GM19455 (cell line): ENCODE data around the gene CDC42SE1.
A peak's percentile ranks its signal among the peaks of the same experiment; 100 is the strongest.
"Not testable (repeated sequence)": the region's sequence is repeated elsewhere in the genome, so short reads cannot be mapped to it uniquely, and the experiment has no call there.

Source experiments
- ATAC-seq: cut with Tn5 transposase; IDR thresholded peaks from one replicate; pipeline ENCODE4 v1.9.1; 2021; ENCODE audit not compliant: unreplicated experiment

Gene CDC42SE1, protein sequence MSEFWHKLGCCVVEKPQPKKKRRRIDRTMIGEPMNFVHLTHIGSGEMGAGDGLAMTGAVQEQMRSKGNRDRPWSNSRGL

DNA sequence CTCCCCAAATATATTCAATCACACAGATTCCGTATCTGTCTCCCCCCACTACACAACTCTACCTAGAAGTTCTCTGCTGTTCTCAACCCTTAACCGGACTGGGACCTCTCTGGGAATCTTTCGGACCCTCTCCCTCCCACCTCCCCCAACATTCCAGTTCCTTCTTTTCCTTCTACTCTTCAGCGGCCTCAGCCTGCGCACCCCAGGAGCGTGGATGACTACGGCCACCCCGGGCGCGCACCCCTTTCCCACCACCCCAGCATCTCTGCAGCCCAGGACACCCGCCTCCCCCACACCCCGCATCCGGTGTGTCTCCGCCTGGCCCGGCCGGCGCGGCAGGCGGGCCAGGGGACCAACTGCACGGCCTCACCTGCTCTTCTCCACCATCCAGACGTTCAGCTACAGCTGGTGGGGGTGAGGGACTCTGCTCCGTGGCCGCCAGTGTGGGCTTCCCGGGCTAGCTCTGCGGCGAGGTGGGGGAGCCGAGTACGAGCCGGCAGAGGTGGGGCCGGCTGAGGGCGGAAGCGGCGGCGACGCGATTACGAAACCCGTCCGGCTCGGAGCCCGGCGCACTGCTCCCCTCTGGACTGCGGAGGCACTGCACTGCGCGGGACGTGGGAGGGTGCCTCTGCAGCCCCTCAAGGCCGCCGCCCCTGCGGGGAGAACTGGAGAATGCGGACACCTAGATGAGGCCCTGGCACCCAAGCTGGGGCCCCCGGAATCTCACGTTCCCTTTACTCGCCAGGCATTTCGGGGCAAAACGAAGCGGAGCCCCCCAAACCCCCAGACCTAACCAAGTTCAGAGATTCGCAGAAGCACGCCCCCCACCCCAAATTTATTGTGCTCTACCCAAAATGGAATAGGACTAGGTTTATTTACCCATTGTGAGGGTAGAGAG lies at the start of gene CDC42SE1:
CDC42SE1 (minus strand) TSS at position 514 of the 898 bp plus-strand sequence. CDS start 3,892 bp downstream, outside the sequence.
- ATAC-seq = peak; percentile 86

DNA sequence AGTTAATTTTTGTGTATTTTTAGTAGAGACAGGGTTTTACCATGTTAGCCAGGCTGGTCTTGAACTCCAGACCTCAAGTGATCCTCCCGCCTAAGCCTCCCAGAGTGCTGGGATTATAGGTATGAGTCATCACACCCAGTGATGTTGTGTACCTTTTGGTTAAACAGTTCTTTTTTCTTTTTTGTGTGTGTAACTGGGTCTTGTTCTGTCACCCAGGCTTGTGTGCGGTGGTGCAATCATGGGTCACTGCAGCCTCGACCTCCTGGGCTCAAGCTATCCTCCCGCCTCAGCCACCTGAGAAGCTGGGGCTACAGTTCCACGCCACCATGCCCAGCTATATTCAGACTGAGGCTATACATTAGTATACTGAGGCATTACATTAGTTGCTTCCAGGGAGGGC lies 48.9 kb upstream of the CDC42SE1 start:
- no peak for ATAC-seq

DNA sequence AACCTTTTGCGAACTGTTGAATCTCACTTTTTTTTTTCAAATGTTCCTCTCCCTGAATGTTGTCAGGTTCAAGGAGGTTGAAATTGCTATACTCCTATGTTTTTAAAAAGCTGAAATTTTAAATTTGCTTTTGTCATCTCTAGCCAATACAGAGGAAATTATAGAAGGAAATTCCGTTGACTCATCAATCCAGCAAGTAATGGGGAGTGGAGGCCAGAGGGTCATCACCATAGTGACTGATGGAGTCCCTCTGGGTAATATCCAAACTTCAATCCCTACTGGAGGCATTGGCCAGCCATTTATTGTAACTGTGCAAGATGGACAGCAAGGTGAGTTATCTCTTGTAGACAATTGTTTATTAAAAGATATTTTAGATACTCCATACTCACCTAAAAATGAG lies 47.5 kb upstream of the CDC42SE1 start:
- ATAC-seq = no peak

DNA sequence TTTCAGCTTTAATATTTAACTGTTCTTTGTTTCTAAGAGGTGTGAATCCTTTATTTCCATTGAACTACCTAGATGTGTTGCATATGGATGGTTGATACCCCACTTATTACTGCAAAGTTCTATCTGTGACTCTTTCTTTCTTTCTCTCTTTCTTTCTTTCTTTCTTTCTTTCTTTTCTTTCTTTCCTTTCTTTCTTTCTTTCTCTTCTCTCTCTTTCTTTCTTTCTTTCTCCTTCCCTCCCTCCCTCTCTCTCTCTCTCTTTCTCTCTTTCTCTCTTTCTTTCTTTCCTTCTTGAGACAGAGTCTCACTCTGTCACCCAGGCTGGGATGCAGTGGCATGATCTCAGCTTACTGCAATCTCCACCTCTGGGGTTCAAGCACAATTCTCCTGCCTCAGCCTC lies 45.2 kb upstream of the CDC42SE1 start:
- ATAC-seq = no peak

DNA sequence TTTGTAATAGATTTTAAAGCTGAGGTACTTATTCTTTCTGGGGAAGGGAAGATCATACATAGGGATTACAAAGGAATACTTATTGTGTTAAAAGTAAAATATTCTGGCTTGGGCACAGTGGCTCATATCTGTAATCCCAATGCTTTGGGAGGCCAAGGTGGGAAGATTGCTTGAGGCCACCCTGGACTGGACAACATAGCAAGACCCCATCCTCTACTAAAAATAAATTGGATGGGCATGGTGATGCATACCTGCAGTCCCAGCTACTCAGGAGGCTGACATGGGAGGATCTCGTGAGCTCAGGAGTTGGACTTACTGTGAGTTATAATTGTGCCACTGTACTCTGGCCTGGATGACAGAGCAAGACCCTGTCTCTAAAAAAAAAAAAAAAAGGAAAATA lies 38.7 kb upstream of the CDC42SE1 start:
- ATAC-seq = no peak

DNA sequence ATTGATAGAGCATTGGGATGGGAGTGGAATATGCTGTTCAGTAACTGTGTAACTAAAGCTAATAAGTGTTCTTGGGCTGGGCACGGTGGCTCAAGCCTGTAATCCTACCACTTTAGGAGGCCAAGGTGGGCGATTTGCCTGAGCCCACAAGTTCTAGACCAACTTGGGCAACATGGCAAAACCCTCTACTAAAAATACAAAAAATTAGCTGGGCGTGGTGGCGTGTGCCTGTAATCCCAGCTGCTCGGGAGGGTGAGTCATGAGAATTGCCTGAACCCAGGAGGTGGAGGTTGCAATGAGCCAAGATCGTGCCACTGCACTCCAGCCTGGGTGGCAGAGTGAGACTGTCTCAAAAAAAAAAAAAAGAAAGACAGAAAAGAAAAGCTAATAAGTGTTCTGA lies 38.0 kb upstream of the CDC42SE1 start:
- ATAC-seq = not testable (repeated sequence)

DNA sequence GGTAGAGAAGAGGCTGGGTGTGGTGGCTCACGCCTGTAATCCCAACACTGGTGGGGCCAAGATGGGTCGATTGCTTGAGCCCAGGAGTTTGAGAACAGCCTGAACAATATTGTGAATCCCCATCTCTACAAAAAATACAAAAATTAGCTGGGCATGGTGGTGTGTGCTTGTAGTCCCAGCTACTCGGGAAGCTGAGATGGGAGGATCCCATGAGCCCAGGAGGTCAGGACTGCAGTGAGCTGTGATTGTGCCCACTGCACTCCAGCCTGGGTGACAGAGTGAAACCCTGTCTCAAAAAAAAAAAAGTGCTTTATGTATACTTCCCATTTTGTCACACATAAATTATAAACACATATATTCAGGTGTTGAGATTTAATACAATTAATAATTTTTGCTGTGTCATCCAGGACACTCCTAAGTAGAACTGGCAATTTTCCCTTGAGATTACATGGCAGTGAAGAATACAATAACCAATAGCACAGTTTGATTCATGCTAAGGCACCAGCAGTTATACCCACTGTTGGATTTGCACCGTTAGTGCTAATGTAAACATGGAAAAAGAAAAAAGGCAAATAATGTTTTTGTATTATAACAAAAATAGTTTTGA lies 26.6 kb upstream of the CDC42SE1 start:
- no peak for ATAC-seq

DNA sequence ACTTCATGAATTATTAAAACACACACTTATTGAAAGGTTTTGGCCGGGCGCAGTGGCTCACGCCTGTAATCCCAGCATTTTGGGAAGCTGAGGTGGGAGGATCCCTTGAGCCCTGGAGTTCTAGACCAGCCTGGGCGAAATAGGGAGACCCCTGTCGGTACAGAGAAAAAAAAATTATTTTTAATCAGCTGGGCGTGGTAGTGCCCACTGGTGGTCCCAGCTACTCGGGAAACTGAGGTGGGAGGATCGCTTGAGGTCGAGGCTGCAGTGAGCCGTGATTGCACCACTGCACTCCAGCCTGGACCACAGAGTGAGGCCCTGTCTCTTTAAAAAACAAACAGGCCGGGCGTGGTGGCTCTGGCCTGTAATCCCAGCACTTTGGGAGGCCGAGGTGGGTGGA lies 12.8 kb upstream of the CDC42SE1 start:
- no peak for ATAC-seq

DNA sequence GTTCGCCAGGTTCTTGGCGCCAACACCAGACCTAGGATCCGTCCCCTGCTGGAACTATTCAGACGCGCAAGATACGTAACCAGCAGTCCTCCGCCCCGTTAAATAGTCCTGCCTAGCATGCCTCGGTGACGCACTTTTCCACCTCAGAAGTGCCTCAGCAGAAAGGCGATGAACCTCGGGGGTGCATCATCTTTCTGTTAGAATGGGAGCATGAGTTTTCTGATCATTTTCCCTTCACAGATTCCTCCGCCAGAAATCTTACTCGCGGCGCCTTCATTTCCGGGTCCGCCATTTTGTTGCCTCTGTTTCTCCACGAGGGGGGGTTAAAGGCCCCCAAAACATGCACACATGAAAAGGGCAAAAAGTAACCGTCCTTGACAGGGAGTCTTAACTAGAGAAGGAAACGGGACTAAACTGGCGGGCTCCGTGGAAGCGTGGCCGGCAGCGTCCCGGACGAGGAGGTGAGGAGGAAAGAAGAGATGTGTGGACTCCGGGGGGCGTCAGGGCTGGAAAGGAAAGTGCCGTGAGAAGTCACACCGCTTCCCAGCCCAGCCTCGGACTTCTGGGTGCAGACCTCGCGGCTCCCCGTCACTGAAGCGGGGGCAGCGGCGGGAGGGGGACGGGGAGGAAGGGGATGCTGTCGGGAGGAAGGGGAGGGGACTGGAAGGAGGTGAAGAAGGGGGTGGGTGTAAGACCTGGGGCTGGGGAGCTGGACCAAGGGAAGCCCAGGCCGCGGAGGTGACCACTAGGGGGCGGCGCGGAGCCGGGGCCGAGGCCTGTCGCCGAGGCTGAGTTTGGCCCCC lies 11.3 kb upstream of the CDC42SE1 start, which contains the start of gene GABPB2:
GABPB2 (plus strand) TSS at position 288 of the 803 bp plus-strand sequence. CDS start 17,429 bp downstream, outside the sequence.
- ATAC-seq = peak; percentile 65

DNA sequence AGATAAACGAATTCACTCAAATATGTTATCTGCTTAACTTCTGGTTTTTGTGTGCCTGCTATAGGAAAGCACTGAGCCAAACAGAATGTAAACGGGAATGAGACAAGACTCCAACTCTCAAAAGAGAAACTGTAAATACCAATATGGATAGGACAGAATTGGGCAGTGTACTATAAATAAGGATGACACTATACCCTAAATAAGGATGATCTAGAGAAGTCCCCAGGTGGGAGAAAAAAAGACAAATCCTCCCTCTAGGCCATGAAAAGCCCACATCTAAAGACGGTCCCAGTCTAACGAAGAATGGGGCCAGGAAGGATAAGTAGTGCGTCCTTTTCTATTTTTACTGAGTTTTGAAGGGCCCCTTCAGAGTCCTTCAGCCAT lies 9.7 kb upstream of the CDC42SE1 start:
- no peak for ATAC-seq

DNA sequence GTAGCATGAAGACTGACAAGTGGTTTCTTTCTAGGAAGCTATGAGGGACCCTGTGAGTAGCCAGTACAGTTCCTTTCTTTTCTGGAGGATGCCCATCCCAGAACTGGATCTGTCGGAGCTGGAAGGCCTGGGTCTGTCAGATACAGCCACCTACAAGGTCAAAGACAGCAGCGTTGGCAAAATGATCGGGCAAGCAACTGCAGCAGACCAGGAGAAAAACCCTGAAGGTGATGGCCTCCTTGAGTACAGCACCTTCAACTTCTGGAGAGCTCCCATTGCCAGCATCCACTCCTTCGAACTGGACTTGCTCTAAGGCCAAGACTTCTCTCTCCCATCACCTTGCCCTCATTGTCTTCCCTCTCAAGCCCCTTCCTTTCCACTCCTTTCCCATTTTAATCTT lies 7.8 kb upstream of the CDC42SE1 start:
- ATAC-seq = no peak

DNA sequence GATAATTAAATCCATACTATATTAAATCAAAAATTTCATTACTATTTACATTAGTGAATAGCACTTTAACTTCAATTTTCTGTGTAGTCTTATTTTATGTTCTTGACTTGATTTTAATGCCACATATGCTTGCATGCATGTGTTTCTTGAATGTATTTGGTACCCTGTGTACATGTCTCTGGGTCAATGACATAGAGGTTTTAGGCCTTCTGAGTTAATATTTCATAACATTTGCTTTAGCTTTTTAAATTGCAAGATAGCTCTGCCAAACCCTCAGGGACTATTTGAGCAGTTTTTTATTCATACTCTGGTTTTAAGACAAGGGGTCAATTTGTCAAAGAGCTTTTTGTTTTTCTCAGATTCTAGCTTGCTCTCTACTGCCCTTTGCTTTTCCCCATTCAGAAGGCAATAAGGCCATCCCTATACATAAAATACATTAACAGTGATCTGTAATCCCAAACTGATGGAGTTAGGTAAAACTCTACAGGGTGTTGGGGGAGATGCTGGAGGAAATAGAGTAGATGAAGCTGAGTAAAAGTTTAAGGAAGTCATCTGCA lies 5.7 kb upstream of the CDC42SE1 start:
- no peak for ATAC-seq

DNA sequence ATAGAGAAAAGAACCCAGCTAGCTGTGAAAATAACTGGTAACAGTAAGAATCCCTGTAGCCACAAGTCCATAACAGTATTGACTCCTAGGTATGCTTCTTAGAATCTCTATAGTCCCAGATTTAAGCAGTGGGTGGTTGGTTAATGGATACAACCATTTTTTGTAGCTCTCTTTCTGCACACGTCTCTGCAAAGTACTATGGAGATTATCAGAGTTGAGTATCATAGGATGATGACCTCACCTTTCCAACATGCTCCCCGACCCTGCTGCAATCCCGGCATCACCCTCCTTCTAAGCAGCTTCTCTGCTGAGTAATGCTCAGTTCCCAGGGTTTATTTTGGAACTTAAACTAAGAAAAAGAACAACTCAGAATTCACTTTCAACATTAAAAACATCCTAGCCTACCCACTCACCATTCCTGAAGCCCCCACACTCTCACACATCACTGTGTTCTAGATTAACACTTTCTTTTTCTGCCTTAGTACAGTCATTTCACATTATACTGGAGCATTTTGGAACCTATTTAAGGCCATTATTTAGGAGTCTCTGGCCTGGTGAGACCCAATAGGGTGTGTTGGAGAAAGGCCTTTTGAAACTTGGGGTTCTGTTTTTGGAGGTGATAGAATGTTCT lies 3.4 kb upstream of the CDC42SE1 start:
- no peak for ATAC-seq

DNA sequence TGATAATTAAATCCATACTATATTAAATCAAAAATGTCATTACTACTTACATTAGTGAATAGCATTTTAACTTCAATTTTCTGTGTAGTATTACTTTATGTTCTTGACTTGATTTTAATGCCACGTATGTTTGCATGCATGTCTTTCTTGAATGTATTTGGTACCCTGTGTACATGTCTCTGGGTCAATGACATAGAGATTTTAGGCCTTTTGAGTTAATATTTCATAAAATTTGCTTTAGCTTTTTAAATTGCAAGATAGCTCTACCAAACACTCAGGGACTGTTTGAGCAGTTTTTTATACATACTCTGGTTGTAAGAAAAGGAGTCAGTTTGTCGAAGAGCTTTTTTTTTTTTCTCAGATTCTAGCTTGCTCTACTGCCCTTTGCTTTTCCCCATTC lies 2.3 kb upstream of the CDC42SE1 start:
- no peak for ATAC-seq

DNA sequence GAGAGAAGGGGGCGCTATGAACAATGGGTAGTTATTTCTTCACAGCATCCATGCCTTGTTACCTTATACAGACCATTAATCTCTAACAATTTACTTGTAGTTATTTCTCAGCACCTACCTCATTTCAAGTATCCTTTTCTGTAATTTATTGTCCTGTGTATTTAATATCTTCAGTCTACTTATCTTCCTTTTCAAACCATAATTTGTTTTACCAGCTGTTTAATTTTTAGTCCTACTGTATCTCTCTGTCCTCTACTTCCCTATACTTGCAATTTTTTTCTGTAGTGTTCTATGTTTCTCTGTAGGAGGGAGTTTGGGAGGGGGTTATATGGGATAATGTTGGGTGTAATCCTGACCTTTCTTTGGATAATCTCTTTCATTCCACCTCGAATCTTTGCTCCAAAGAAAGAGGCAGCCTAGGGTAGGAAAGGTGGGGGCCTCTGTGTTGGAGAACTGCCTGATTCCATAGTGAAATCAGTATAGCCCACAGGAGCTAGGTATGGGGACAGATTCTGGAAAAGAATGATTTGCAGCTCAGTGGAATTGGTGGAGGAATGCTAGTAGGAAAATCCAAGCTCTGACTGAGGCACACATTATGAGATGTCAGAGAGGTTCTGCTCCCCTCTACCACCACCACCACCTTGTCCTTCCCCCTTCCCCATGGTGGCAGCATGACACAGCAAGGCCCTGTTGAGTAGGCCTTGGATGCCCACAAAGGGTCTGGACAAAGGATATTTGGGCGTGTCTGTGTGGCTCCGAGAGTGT lies 1.4 kb upstream of the CDC42SE1 start:
- ATAC-seq = no peak

DNA sequence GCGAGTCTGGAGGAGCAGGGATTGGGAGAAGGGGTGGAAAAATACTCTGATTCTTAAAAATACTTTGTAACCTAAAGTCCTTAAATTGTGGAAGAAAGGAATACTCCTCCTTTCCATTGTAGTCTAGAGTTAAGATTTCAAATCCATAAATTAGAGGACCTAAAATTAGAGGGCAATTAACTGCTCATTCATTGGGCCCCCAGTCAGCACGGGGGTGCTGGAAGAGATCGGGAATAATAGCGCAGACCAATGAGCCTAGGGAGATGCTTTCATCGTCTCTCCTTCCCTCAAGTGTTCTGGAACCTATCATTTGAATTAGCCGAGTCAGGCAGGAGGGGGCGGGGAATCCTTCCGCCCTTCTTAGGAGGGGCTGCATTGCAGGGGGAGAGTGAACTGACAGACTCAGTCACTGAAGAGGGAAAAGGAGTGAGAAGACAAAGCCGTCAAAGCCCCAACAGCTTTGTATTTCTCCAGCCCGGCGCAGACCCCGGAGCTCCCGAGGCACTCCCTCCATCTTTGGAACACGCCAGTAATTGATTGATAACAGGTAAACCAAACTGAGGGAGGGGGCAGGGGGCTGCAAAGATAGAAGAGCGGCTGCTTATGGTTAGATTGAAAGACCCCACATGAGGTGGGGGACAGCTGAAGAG lies 710 bp upstream of the CDC42SE1 start, which contains the start of gene MLLT11:
MLLT11 (plus strand) TSS at position 391 of the 650 bp plus-strand sequence. CDS start 6,828 bp downstream, outside the sequence.
- no peak for ATAC-seq

DNA sequence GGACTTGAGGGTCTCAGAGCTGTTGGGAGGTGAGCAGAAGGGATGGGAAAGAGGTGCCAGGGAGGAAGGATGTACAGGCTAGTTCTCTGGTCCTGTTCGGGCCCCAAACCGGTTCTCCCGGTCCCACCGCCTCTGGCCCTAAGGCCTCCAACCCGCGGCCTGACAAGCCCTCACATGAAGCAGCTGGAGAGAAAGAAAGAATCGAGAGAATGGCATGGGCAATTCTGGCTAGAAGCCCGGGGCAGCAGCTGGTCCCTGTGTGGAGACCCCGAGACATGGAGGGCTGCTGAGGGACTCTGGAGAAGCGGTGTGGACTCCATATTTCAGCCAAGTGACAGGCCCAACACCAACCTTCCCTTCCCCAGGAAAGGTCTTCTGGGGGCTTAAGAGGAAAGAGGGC lies 730 bp downstream of the CDC42SE1 start:
- no peak for ATAC-seq

DNA sequence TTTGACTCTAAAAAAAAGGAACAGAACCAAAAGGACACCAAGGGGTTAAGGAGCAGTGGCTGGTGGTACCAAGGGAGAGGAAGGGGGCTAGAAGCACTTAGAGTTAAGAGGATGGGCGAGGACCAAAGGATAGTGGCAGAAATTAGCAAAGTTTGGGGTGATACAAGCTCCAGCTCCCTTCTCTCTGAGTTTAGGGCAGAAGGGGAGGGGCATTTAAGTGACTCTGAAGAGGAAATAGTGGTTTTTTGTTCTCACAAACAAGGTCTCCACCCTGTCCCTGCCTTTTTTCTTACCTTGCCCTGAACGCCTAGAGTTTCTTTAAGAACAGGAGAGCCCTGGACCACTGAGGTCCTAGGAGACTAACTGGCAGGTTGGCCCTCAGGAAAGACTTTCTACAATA lies 3.3 kb downstream of the CDC42SE1 start:
- no peak for ATAC-seq

DNA sequence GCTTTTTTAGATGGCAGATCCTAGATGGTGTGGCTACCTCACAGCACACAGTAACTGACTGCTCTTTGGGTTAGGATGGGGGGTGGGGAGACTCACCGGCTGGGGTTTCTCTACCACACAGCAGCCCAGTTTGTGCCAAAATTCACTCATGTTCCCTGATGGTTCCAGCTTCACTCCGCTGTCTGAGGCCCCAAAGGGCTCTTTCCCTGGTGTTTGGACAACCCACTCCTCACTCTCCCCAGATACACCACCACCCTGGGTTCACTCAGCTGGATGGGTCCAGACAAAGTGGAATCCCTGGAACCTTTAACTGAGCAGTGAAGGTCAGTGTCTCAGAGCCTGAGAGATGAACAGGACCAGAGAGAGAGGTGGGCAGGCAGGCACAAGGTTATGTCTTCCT lies 3.8 kb downstream of the CDC42SE1 start:
- ATAC-seq = no peak
